ENCODE measurements around the gene EIF1AD.

The EIF1AD gene

GRCh38 chr11:66002648-66003225 lies 780 bp upstream of the EIF1AD start:
- peak in 1 of 5 donors; percentile 78 for DNase-seq

- no peak for DNase-seq
These were observed 4.7 kb downstream of the EIF1AD start for GRCh38 chr11:65997286-65997685.

- no peak for DNase-seq
These were observed 9.9 kb downstream of the EIF1AD start for GRCh38 chr11:65992056-65992455.

GRCh38 chr11:65988791-65989592 lies 13.0 kb downstream of the EIF1AD start:
- peak; percentile 73 to 93 (median 89) for DNase-seq

GRCh38 chr11:65987336-65987735 lies 14.6 kb downstream of the EIF1AD start:
- no peak for DNase-seq

- no peak for DNase-seq
These were observed 18.4 kb downstream of the EIF1AD start for GRCh38 chr11:65983589-65983987.

- DNase-seq: no peak
These were observed 19.0 kb downstream of the EIF1AD start for GRCh38 chr11:65982824-65983588.

- DNase-seq: no peak
These were observed 19.8 kb downstream of the EIF1AD start for GRCh38 chr11:65981972-65982823.

GRCh38 chr11:65981101-65981740 lies 20.7 kb downstream of the EIF1AD start:
- DNase-seq: no peak

- no peak for DNase-seq
These were observed 22.6 kb downstream of the EIF1AD start for GRCh38 chr11:65979261-65979759.

GRCh38 chr11:65978391-65979238 lies 23.3 kb downstream of the EIF1AD start:
- DNase-seq: no peak

- no peak for DNase-seq
These were observed 24.2 kb downstream of the EIF1AD start for GRCh38 chr11:65977621-65978390.

GRCh38 chr11:65976216-65977176 lies 25.5 kb downstream of the EIF1AD start:
- no peak for DNase-seq

- DNase-seq: no peak
These were observed 26.2 kb downstream of the EIF1AD start for GRCh38 chr11:65975771-65976170.

GRCh38 chr11:65973439-65974110 lies 28.4 kb downstream of the EIF1AD start:
- DNase-seq: no peak

GRCh38 chr11:65972116-65972515 lies 29.8 kb downstream of the EIF1AD start:
- DNase-seq: no peak

GRCh38 chr11:65968600-65969482 lies 33.1 kb downstream of the EIF1AD start:
- no peak for DNase-seq

All from T-helper 1 cell (primary cell).